PC-3 (cell line): ENCODE data around the gene ETV3L. TPM values are rescaled to one million over a fixed set of nuclear protein-coding genes. Genes with fewer than 3 reads are reported as not detected.

Experiments used
- ATAC-seq: fragments of 200-7000 bp; cut with Tn5 transposase; 2 replicates; pipeline ENCODE4 v1.9.1; 2020; ENCODE audit warnings: mild to moderate bottlenecking, moderate library complexity
- BruUV-seq: library from RNA; stranded (reverse); fragments of 400-500 nt; replicated peaks from 2 replicates; lab custom pipeline; 2021; lab: Mats Ljungman, UMichigan
- CTCF ChIA-PET: fragments of 300-600 bp; sonication (Branson Sonifier 250); formaldehyde crosslinking; loops from one replicate; lab custom pipeline; 2022; ENCODE audit warnings: antibody characterized with exemption; lab: Charles Lee
- POLR2A ChIA-PET: fragments of 300-600 bp; sonication (Branson Sonifier 250); formaldehyde crosslinking; loops from one replicate; lab custom pipeline; 2022; ENCODE audit warnings: antibody characterized with exemption; ENCODE audit not compliant: unreplicated experiment; lab: Charles Lee
- DNase-seq: peaks from one replicate; pipeline ENCODE4 v3.0.0-alpha.2; 2015
- H2AFZ ChIP-seq: fragments of 300-600 bp; sonication (generic); 2 replicates; pipeline ENCODE4 v1.6.0; 2016; ENCODE audit warnings: antibody characterized with exemption, low read length
- H3F3A ChIP-seq: fragments of 300-600 bp; sonication (generic); one replicate; pipeline ENCODE4 v1.6.0; 2017; ENCODE audit warnings: antibody characterized with exemption, low read length, control low read depth, mild to moderate bottlenecking; ENCODE audit not compliant: unreplicated experiment
- H3K27ac ChIP-seq: fragments of 300-600 bp; sonication (generic); 2 replicates; pipeline ENCODE4 v1.5.1; 2016; ENCODE audit warnings: mild to moderate bottlenecking, low read length
- H3K27me3 ChIP-seq: fragments of 300-600 bp; sonication (generic); 2 replicates; pipeline ENCODE4 v1.6.1; 2016; ENCODE audit warnings: low read length, mixed read lengths
- H3K36me3 ChIP-seq: fragments of 300-600 bp; sonication (generic); 2 replicates; pipeline ENCODE4 v1.6.1; 2016; ENCODE audit warnings: low read depth, mixed run types, low read length, mixed read lengths
- H3K4me1 ChIP-seq: fragments of 300-600 bp; sonication (generic); 2 replicates; pipeline ENCODE4 v1.5.1; 2016; ENCODE audit warnings: low read length; ENCODE audit not compliant: insufficient read depth
- H3K4me2 ChIP-seq: fragments of 300-600 bp; sonication (generic); 2 replicates; pipeline ENCODE4 v1.6.0; 2016; ENCODE audit warnings: low read length
- H3K4me3 ChIP-seq: fragments of 300-600 bp; sonication (generic); 2 replicates; pipeline ENCODE4 v1.5.1; 2016; ENCODE audit warnings: mild to moderate bottlenecking, low read length, mixed read lengths
- H3K79me2 ChIP-seq: fragments of 300-600 bp; sonication (generic); 2 replicates; pipeline ENCODE4 v1.6.1; 2017; ENCODE audit warnings: low read length, mixed read lengths
- H3K9ac ChIP-seq: fragments of 300-600 bp; sonication (generic); 2 replicates; pipeline ENCODE4 v1.6.0; 2016; ENCODE audit warnings: mild to moderate bottlenecking, low read length
- H3K9me2 ChIP-seq: fragments of 300-600 bp; sonication (generic); replicated peaks from 2 replicates; pipeline ENCODE4 v1.6.1; 2016; ENCODE audit warnings: mixed run types, low read length, mixed read lengths
- H3K9me3 ChIP-seq: fragments of 300-600 bp; sonication (generic); 2 replicates; pipeline ENCODE4 v1.6.1; 2016; ENCODE audit warnings: low read length, mixed read lengths
- H4K20me1 ChIP-seq: fragments of 300-600 bp; sonication (generic); 2 replicates; pipeline ENCODE4 v1.6.1; 2016; ENCODE audit warnings: low read length, mixed read lengths
- CTCF ChIP-seq: fragments of 300-600 bp; sonication (generic); conservative IDR thresholded peaks from 2 replicates; pipeline ENCODE4 v1.5.1; 2017; ENCODE audit warnings: antibody characterized with exemption, low read depth, mild to moderate bottlenecking, low read length
- EZH2 ChIP-seq: fragments of 300-600 bp; sonication (generic); IDR thresholded peaks from one replicate; pipeline ENCODE4 v1.6.1; 2017; ENCODE audit warnings: antibody characterized with exemption, mild to moderate bottlenecking, low read length; ENCODE audit not compliant: unreplicated experiment
- EZH2phosphoT487 ChIP-seq: fragments of 300-600 bp; sonication (generic); IDR thresholded peaks from 2 replicates; pipeline ENCODE4 v1.6.1; 2018; ENCODE audit warnings: mild to moderate bottlenecking, antibody characterized with exemption, low read length, borderline replicate concordance
- intact Hi-C: fragments of 100-400 bp; cut with micrococcal nuclease; formaldehyde crosslinking; loops from 2 replicates; pipeline ENCODE4 v1.9.0; 2023
- total RNA-seq: library from RNA; depleted of rRNA; stranded (reverse); fragments of >200 nt; gene quantifications from 2 replicates; pipeline ENCODE4 v1.2.3, GENCODE V29; 2014

ETV3L gene
- total RNA-seq, 1 experiment from 2014 or later, result not detected

GRCh38 chr1:157084720-157085119 lies 14.9 kb downstream of the ETV3L start:
- Histone ChIP-seq H3K9me3 (no peaks in the 10 kb centered on the region), H3K27me3 (peaks cover 15% of the 10 kb centered on the region; the same call in 1 of the 2 replicates), H3K9me2 (no peaks in the 10 kb centered on the region), H3K27ac (no peak overlapping the region), H3F3A (no peaks in the 10 kb centered on the region), H3K4me1 (0 out of 2 replicates have a peak, but pooled peaks cover 3% of the 10 kb centered on the region), H4K20me1 (no peaks in the 10 kb centered on the region), H3K79me2 (no peaks in the 10 kb centered on the region), H3K9ac (no peak overlapping the region), H3K4me2 (no peak overlapping the region), H3K36me3 (no peaks in the 10 kb centered on the region), H3K4me3 (no peak overlapping the region), H2AFZ (no peak overlapping the region)
- no TSS peak for BruUV-seq
- DNase-seq (no peak), ATAC-seq (no peak)
- TF ChIP-seq EZH2 (no peak), CTCF (no peak), EZH2phosphoT487 (no peak)
- ChIA-PET CTCF (no interaction called here), POLR2A (no interaction called here)
- intact Hi-C loops, result no loop called here

GRCh38 chr1:157081707-157082106 lies 17.9 kb downstream of the ETV3L start:
- intact Hi-C loops, result no loop called here
- Histone ChIP-seq H4K20me1 (no peaks in the 10 kb centered on the region), H2AFZ (no peak overlapping the region), H3K4me3 (no peak overlapping the region), H3K9ac (no peak overlapping the region), H3K4me1 (no peaks in the 10 kb centered on the region), H3K36me3 (no peaks in the 10 kb centered on the region), H3K9me3 (no peaks in the 10 kb centered on the region), H3F3A (no peaks in the 10 kb centered on the region), H3K79me2 (no peaks in the 10 kb centered on the region), H3K4me2 (no peak overlapping the region), H3K9me2 (no peaks in the 10 kb centered on the region), H3K27me3 (peaks cover 28% of the 10 kb centered on the region; the same call in 1 of the 2 replicates), H3K27ac (no peak overlapping the region)
- POLR2A ChIA-PET, result no interaction called here
- no peak for TF ChIP-seq CTCF
- TF ChIP-seq EZH2phosphoT487, result no peak
- no peak for TF ChIP-seq EZH2
- CTCF ChIA-PET, result interaction anchor here (0.9 kb wide), 1 partner anchor 8 kb away, joined by 3 read pairs; no protein-coding TSS in a partner anchor
- no peak for ATAC-seq
- no peak for DNase-seq
- BruUV-seq, result no TSS peak

DNA sequence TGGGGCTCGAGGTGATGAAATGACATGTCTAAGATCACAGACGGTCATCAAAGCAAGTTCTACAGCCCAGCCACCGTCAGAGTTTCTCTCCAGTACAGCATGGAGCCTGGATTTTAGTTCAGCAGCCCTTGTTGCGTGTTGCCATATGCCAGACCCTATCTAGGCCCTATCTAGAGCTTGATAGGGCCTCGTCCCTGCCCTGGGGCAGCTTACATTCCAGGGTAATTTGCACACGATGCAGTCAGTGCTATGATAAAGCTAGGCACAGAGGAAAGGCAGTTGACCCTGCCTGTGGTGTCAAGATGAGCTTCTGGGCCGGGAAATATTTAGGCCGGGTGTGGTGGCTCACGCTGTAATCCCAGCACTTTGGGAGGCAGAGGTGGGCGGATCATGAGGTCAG lies 18.9 kb downstream of the ETV3L start:
- POLR2A ChIA-PET, result interaction anchor here (0.6 kb wide), 1 partner anchor 353 kb away, joined by 6 read pairs; the partner anchor contains the start of gene METTL25B
- Histone ChIP-seq H2AFZ (no peak overlapping the region), H3K27ac (no peak overlapping the region), H3K36me3 (no peaks in the 10 kb centered on the region), H3F3A (no peaks in the 10 kb centered on the region), H3K4me2 (no peak overlapping the region), H3K9ac (no peak overlapping the region), H4K20me1 (no peaks in the 10 kb centered on the region), H3K27me3 (peaks cover 31% of the 10 kb centered on the region; the same call in 1 of the 2 replicates), H3K9me3 (no peaks in the 10 kb centered on the region), H3K9me2 (no peaks in the 10 kb centered on the region), H3K4me1 (no peaks in the 10 kb centered on the region), H3K4me3 (no peak overlapping the region), H3K79me2 (no peaks in the 10 kb centered on the region)
- DNase-seq, result no peak
- BruUV-seq, result no TSS peak
- CTCF ChIA-PET, result interaction anchor here (0.9 kb wide), 1 partner anchor 9 kb away, joined by 3 read pairs; no protein-coding TSS in a partner anchor
- intact Hi-C loops, result no loop called here
- no peak for ATAC-seq
- no peak for TF ChIP-seq CTCF
- no peak for TF ChIP-seq EZH2phosphoT487
- no peak for TF ChIP-seq EZH2
